Trophoblast cell (in vitro differentiated cells and primary cell): ENCODE measurements around the gene ZNF207.
"Not testable (repeated sequence)": the region's sequence is repeated elsewhere in the genome, so short reads cannot be mapped to it uniquely, and the experiment has no call there.

Source experiments
- DNase-seq, 2 donors: peaks; one replicate each; pipeline ENCODE4 v3.0.0-alpha.2; 2016
- H2AFZ ChIP-seq: 2 replicates; pipeline ENCODE4 v1.6.1; 2013; ENCODE audit warnings: low read length, moderate library complexity, mild to moderate bottlenecking; ENCODE audit not compliant: insufficient read depth, poor library complexity
- H2AK5ac ChIP-seq: 2 replicates; pipeline ENCODE4 v1.6.1; 2013; ENCODE audit warnings: mild to moderate bottlenecking, low read length
- H2BK120ac ChIP-seq: 2 replicates; pipeline ENCODE4 v1.6.1; 2013; ENCODE audit warnings: low read length, mild to moderate bottlenecking, moderate library complexity; ENCODE audit not compliant: insufficient read depth, poor library complexity
- H2BK12ac ChIP-seq: 2 replicates; pipeline ENCODE4 v1.6.1; 2013; ENCODE audit warnings: mild to moderate bottlenecking, low read length, moderate library complexity
- H2BK5ac ChIP-seq: 2 replicates; pipeline ENCODE4 v1.6.1; 2013; ENCODE audit warnings: low read length, low read depth, moderate library complexity, mild to moderate bottlenecking; ENCODE audit not compliant: poor library complexity
- H3K14ac ChIP-seq: 2 replicates; pipeline ENCODE4 v1.6.1; 2013; ENCODE audit warnings: mild to moderate bottlenecking, low read length
- H3K18ac ChIP-seq: 2 replicates; pipeline ENCODE4 v1.6.1; 2013; ENCODE audit warnings: mild to moderate bottlenecking, low read length
- H3K23ac ChIP-seq: 2 replicates; pipeline ENCODE4 v1.6.1; 2013; ENCODE audit warnings: low read length
- H3K27ac ChIP-seq: 2 replicates; pipeline ENCODE4 v1.5.1; 2013; ENCODE audit warnings: low read depth, mild to moderate bottlenecking, inconsistent platforms, low read length, moderate library complexity
- H3K27me3 ChIP-seq: 2 replicates; pipeline ENCODE4 v1.6.1; 2013; ENCODE audit warnings: inconsistent platforms, mild to moderate bottlenecking, low read length, moderate library complexity; ENCODE audit not compliant: insufficient read depth
- H3K36me3 ChIP-seq, 2 experiments: 1 replicate in 1 of 2; 2 replicates in 1 of 2; pipeline ENCODE4 v1.6.1; 2013; ENCODE audit warnings: low read length in 2 of 2, mild to moderate bottlenecking in 2 of 2, moderate library complexity in 1 of 2; ENCODE audit not compliant: insufficient read depth in 2 of 2, control insufficient read depth in 1 of 2
- H3K4ac ChIP-seq: 2 replicates; pipeline ENCODE4 v1.6.1; 2013; ENCODE audit warnings: low read depth, mild to moderate bottlenecking, low read length, moderate library complexity
- H3K4me1 ChIP-seq, 2 experiments: 1 replicate in 1 of 2; 2 replicates in 1 of 2; pipeline ENCODE4 v1.6.1; 2013; ENCODE audit warnings: low read length in 2 of 2, mild to moderate bottlenecking in 2 of 2, moderate library complexity in 1 of 2; ENCODE audit not compliant: insufficient read depth in 2 of 2, control insufficient read depth in 1 of 2
- H3K4me2 ChIP-seq: 2 replicates; pipeline ENCODE4 v1.6.1; 2013; ENCODE audit warnings: inconsistent platforms, mild to moderate bottlenecking, low read length, moderate library complexity
- H3K4me3 ChIP-seq: 2 replicates; pipeline ENCODE4 v1.5.1; 2013; ENCODE audit warnings: mild to moderate bottlenecking, low read depth, low read length, inconsistent platforms
- H3K79me1 ChIP-seq: one replicate; pipeline ENCODE4 v1.6.1; 2013; ENCODE audit warnings: low read length
- H3K79me2 ChIP-seq: 2 replicates; pipeline ENCODE4 v1.6.1; 2013; ENCODE audit warnings: low read length, mild to moderate bottlenecking; ENCODE audit not compliant: control insufficient read depth, insufficient read depth, poor library complexity
- H3K9ac ChIP-seq: 2 replicates; pipeline ENCODE4 v1.6.1; 2013; ENCODE audit warnings: mild to moderate bottlenecking, low read length
- H3K9me3 ChIP-seq: 2 replicates; pipeline ENCODE4 v1.6.1; 2013; ENCODE audit warnings: low read depth, mild to moderate bottlenecking, control low read depth, inconsistent platforms, low read length; ENCODE audit not compliant: insufficient read depth
- H4K12ac ChIP-seq: 2 replicates; pipeline ENCODE4 v1.6.1; 2013; ENCODE audit warnings: low read depth, mild to moderate bottlenecking, low read length, moderate library complexity
- H4K8ac ChIP-seq: 2 replicates; pipeline ENCODE4 v1.6.1; 2013; ENCODE audit warnings: low read depth, mild to moderate bottlenecking, low read length, moderate library complexity
- H4K91ac ChIP-seq: one replicate; pipeline ENCODE4 v1.6.1; 2013; ENCODE audit warnings: low read depth, mild to moderate bottlenecking, low read length, moderate library complexity
- WGBS: extraction: QIAGEN DNeasy Blood & Tissue Kit; methylation state at CpG from one replicate; pipeline ENCODE4 v1.1.7; 2013; ENCODE audit warnings: missing lambda C conversion rate; ENCODE audit not compliant: insufficient read length, insufficient coverage; ENCODE audit errors: extremely low coverage; 5-methylcytosine and 5-hydroxymethylcytosine counted together

The ZNF207 gene

GRCh38 chr17:32315171-32315570 is 34.8 kb upstream of the ZNF207 start:
- no peak overlapping the region for H4K12ac ChIP-seq
- H3K18ac ChIP-seq, result no peak overlapping the region
- no peak overlapping the region for H3K14ac ChIP-seq
- H2AFZ ChIP-seq, result no peak overlapping the region
- no peaks in the 10 kb centered on the region for H3K79me2 ChIP-seq
- no peak overlapping the region for H3K4me2 ChIP-seq
- WGBS, result no CpG with 5 or more reads among the region's 8 CpGs
- no peak overlapping the region for H3K9ac ChIP-seq
- no peak overlapping the region for H3K27ac ChIP-seq
- H3K36me3 ChIP-seq, result no peaks in the 10 kb centered on the region
- H3K4me1 ChIP-seq, result no peaks in the 10 kb centered on the region
- H3K9me3 ChIP-seq, result no peaks in the 10 kb centered on the region
- H3K4ac ChIP-seq, result no peak overlapping the region
- H2BK120ac ChIP-seq, result no peak overlapping the region
- H3K23ac ChIP-seq, result no peak overlapping the region
- no peak overlapping the region for H2AK5ac ChIP-seq
- H2BK5ac ChIP-seq, result no peak overlapping the region
- no peak overlapping the region for H4K91ac ChIP-seq
- H4K8ac ChIP-seq, result no peak overlapping the region
- H3K4me3 ChIP-seq, result no peak overlapping the region
- DNase-seq, result no peak
- H3K79me1 ChIP-seq, result no peaks in the 10 kb centered on the region
- no peak overlapping the region for H2BK12ac ChIP-seq
- no peaks in the 10 kb centered on the region for H3K27me3 ChIP-seq

DNA sequence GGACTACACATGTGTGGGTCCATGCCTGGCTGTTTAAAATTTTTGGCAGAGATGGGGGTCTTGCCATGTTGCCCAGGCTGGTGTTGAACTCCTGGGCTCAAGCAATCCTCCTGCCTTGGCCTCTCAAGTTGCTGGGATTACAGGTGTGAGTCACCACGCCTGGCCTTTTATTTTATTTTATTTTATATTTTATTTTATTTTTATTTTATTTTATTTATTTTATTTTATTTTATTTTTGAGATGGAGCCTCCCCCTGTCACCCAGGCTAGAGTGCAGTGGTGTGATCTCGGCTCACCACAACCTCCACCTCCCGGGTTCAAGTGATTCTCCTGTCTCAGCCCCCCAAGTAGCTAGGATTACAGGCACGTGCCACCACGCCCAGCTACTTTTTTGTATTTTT is 33.3 kb upstream of the ZNF207 start:
- not testable (repeated sequence) for H4K91ac ChIP-seq, H3K18ac ChIP-seq, H3K36me3 ChIP-seq, H3K4me1 ChIP-seq, H3K23ac ChIP-seq, H3K9ac ChIP-seq, H2AFZ ChIP-seq, H4K8ac ChIP-seq, DNase-seq, H2AK5ac ChIP-seq, H3K27ac ChIP-seq, H3K4me3 ChIP-seq, H3K79me2 ChIP-seq, H2BK12ac ChIP-seq, H3K4ac ChIP-seq, H2BK5ac ChIP-seq, H3K14ac ChIP-seq, H2BK120ac ChIP-seq, H4K12ac ChIP-seq, H3K79me1 ChIP-seq, H3K27me3 ChIP-seq, H3K9me3 ChIP-seq, H3K4me2 ChIP-seq
- WGBS, result no CpG with 5 or more reads among the region's 5 CpGs

DNA sequence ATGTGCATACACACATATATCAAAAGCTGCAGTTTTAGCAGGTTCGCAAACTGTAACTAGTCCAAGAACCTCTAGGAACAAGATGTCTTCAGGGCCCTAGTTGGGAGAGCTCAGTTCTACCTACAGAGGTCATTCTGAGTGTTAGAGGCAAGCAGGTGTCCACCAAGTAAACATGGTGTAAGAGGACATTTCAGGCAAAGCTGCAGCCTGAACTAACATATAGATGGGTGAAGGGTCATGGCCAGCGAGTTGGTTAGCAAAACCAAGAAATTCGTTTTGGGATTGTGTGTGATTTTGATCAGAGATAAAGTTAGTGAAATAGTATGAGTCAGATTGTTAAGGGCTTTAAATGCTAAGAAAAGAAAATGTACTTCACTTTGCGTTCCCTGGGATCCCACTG is 32.6 kb upstream of the ZNF207 start:
- Histone ChIP-seq H3K79me1 (no peaks in the 10 kb centered on the region), H3K4ac (no peak overlapping the region), H2BK5ac (no peak overlapping the region), H3K14ac (no peak overlapping the region), H3K79me2 (no peaks in the 10 kb centered on the region), H3K18ac (no peak overlapping the region), H3K9ac (no peak overlapping the region), H2BK12ac (no peak overlapping the region), H4K91ac (no peak overlapping the region), H2AK5ac (no peak overlapping the region), H2AFZ (no peak overlapping the region), H4K12ac (no peak overlapping the region), H3K27ac (no peak overlapping the region), H3K4me1 (no peaks in the 10 kb centered on the region), H3K9me3 (peaks cover 2% of the 10 kb centered on the region), H3K23ac (no peak overlapping the region), H3K27me3 (no peaks in the 10 kb centered on the region), H2BK120ac (no peak overlapping the region), H4K8ac (no peak overlapping the region), H3K4me3 (no peak overlapping the region), H3K4me2 (no peak overlapping the region), H3K36me3 (no peaks in the 10 kb centered on the region)
- DNase-seq, result no peak
- no CpG with 5 or more reads among the region's 4 CpGs for WGBS

DNA sequence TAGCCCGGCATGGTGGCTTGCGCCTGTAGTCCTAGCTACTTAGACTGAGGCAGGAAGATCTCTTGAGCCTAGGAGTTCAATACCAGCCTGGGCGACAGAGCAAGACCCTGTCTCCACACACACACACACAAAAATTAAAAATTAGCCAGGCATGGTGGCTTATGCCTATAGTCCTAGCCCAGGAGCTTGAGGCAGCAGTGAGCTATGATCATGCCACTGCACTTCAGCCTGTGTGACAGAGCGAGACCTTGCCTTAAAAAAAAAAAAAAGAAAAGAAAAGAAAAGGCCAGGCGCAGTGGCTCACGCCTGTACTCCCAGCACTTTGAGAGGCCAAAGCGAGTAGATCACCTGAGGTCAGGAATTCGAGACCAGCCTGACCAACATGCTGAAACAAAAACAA is 31.9 kb upstream of the ZNF207 start:
- Histone ChIP-seq H2AFZ (no peak overlapping the region), H3K4ac (no peak overlapping the region), H3K9ac (no peak overlapping the region), H3K36me3 (no peaks in the 10 kb centered on the region), H3K79me2 (no peaks in the 10 kb centered on the region), H4K12ac (no peak overlapping the region), H3K23ac (no peak overlapping the region), H2BK5ac (no peak overlapping the region), H3K9me3 (peaks cover 2% of the 10 kb centered on the region), H4K8ac (no peak overlapping the region), H3K27ac (no peak overlapping the region), H3K4me3 (no peak overlapping the region), H2BK12ac (no peak overlapping the region), H3K14ac (no peak overlapping the region), H3K18ac (no peak overlapping the region), H3K4me2 (no peak overlapping the region), H2AK5ac (no peak overlapping the region), H3K4me1 (no peaks in the 10 kb centered on the region), H4K91ac (no peak overlapping the region), H2BK120ac (no peak overlapping the region), H3K79me1 (no peaks in the 10 kb centered on the region), H3K27me3 (no peaks in the 10 kb centered on the region)
- no CpG with 5 or more reads among the region's 8 CpGs for WGBS
- no peak for DNase-seq
